GM21390 (cell line): ENCODE results near the gene INPP4A.

Experiments
- ATAC-seq: cut with Tn5 transposase; IDR thresholded peaks from one replicate; pipeline ENCODE4 v1.9.1; 2021; ENCODE audit not compliant: unreplicated experiment

The INPP4A gene

GRCh38 chr2:98558852-98559530 lies 114.3 kb downstream of the INPP4A start:
- ATAC-seq: no peak

DNA sequence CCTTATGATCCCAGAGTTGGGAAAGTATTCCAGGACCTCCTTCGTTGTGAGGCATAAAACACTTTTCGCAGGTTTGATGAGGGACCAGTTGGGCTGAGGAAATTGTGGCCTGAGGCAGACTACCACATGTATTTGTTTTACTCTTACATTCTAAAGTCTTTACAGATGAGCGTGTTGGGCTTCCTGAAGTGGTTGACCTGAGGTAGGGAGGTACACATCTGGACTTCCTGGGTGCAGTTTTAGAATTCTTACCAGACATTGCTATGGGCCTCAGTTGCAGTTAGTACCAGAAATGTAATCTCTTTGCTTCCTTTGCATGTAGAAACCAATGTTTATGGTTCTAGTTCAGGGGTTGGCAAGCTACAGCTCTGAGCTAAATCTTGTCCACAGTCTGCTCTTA lies 114.9 kb downstream of the INPP4A start:
- no peak for ATAC-seq

DNA sequence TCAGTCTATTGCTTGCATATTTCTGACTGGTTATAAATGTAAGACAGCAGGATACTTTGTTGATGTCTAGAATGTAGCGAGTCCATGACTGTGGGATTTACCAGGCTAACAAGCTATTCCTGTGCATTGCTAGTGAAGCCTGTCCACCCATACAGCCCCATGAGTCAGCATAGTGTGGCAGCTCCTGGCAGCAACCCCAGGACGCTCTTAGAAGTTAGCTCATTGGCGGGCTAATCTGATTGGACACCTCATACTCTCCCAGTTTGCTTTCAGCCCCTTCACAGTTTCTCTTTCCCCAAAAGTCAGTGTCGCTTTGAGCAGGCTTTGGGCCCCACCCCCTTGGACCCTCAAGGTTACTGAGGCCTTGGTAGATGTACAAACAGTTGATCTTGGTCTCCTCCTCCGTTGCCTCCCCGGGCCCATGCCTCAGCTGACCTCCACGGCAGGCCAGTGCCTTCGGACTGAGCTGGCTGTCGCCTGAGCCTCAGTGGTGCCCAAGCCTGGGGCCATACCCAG lies 115.7 kb downstream of the INPP4A start:
- ATAC-seq: no peak

- ATAC-seq: no peak
Observed at GRCh38 chr2:98561018-98561417, 116.4 kb downstream of the INPP4A start.

GRCh38 chr2:98561902-98562695 lies 117.4 kb downstream of the INPP4A start:
- ATAC-seq: no peak

GRCh38 chr2:98563394-98563793 lies 118.7 kb downstream of the INPP4A start:
- ATAC-seq: no peak

DNA sequence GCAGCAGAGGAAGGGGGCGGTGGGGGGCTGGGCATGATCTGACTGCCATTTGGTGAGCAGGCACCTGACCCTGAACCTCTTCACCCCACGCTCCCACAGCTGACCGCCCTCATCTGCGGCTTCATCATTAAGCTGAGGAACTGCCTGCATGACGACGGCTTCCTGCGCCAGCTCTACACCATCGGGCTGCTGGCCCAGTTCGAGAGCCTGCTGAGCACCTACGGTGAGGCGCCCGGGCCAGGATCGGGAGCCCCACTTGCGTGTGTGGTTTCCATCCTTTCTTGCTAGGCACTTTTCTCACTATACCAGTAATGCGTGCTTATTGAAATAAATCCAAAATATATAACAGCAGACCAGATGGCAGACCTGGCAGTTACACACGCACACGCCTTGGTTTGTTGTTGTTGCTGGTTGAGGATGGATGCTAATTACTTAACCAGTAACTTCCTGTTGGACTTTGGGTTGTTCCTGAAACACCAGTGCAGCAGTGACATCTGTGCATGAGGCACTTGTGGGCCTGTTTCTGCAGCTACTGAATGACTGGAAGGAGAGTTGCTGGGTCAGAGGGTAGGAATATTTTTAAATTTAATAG lies 120.0 kb downstream of the INPP4A start:
- no peak for ATAC-seq

- no peak for ATAC-seq
Observed at GRCh38 chr2:98565286-98565860, 120.7 kb downstream of the INPP4A start.

DNA sequence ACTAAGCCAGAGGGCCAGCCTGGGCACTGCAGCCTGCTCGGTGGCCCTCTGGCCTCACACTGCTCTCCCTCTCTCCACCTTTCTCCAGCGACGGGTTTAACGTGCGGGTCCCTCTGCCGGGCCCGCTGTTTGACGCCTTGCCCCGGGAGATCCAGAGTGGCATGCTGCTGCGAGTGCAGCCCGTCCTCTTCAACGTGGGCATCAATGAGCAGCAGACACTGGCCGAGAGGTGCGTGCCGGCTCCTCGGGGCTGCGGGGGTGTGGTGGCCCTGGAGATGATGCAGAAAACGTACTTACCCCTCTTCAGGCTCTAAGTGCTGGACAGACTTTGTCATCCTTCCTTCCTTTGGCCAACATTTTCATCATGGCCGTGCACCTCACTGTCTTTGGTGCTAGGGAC lies 121.3 kb downstream of the INPP4A start:
- ATAC-seq: no peak

- ATAC-seq: no peak
Observed at GRCh38 chr2:98568161-98568956, 123.7 kb downstream of the INPP4A start.

- ATAC-seq: no peak
Observed at GRCh38 chr2:98569197-98569793, 124.6 kb downstream of the INPP4A start.

DNA sequence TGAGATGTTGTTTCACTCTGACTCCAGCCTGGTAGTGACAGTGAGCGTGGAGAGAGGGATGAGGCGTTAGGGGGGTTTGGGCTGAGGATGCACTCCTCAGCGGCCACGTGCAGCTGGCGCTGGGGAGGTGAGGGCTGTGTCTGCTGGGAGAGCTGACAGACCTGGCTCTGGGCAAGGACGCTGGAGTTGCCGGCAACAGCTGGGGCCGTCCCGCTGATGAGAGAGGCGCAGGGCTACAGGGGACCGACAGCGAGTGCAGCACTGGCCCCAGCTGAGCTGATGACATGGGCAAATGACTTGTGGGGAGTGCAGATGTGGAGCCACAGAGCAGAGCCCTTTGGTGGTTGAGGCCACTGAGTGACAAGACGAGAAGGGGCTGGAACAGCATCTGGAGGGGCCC lies 125.3 kb downstream of the INPP4A start:
- ATAC-seq: no peak

DNA sequence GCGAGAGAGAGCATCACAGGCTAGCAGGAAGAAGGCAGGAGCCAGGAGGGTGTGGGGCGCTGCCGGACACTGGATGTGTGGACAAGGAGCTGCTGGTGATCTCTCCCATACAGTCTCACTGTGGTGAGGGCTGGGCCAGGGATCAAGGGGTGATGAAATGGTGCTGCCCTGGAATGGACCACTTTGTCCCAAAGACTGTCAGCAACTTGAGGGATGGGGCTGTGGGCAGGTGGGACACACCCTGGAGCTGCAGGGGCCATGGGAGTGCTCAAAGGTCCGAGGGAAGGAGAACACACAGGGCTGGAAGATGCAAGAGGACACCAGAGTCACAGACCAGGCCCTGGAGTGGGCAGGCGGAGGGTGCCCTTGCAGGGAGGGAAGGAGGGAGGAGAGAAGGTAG lies 125.7 kb downstream of the INPP4A start:
- ATAC-seq: no peak

DNA sequence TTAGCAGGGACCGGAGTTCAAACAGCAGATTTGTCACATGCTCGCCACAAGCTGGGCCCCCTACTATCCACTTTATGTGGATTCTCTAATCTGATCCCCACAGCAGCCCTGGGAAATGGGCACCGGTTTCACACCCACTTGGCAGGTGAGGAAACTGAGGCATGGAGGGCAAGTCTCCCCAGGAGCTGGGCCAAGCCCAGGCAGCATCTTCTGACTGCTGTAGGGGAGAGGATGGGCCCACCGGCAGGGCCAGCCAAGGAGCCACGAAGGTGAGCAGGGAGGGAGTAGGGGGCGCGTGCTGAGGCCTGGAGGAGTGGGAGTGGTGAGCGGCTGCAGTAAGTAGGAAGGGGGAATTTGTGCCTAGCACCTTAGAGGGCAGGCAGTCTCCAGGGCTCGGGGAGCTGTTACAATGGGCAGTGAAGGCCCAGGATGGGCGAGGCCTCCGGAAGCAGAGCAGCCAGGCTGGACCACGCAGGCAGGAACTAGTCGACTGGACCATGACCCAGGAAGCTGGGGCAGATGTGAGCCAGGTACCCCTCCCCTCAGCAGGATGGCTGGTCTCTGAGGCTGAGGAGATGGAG lies 126.6 kb downstream of the INPP4A start:
- no peak for ATAC-seq

DNA sequence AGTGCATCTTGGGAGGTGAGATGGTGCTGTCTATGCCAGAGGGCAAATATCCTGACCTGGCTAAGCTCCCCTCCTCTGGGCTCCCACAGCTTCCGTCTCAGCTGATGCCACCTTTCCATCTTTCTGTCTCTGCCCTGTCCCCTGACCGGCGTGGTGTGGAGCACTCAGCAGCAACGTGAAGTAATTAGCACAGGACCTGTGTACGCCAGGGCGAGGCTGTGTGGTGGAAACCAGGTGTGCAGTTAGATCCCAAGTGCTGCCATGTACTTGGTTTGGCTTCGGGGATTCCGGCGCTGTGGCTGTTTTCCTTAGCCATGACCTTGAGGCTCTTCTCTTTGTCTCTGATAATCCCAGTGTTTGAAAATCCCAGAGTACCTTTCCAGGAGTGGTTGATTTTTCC lies 127.1 kb downstream of the INPP4A start:
- no peak for ATAC-seq

- ATAC-seq: no peak
Observed at GRCh38 chr2:98572211-98572610, 127.6 kb downstream of the INPP4A start.

GRCh38 chr2:98572676-98573075 lies 128.0 kb downstream of the INPP4A start:
- no peak for ATAC-seq

DNA sequence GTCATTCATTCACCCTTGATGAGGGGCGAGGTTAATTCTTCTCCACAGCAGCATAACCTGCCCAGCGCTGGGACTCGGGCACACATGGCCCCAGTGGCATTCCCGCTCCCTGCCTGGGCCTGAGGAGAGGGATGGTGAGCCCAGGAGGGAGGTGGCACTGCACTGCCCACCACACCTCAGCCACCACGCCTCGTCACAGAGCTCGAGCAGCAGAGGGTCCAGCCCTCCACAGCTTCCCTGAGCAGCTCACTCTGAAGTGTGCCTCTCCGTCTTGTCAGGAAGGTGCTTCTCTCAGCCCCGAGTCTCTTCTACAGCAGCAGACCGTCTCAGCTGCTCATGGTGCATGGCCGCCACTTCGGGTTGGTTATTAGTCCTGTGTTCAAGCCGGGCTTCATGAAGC lies 128.8 kb downstream of the INPP4A start:
- no peak for ATAC-seq

DNA sequence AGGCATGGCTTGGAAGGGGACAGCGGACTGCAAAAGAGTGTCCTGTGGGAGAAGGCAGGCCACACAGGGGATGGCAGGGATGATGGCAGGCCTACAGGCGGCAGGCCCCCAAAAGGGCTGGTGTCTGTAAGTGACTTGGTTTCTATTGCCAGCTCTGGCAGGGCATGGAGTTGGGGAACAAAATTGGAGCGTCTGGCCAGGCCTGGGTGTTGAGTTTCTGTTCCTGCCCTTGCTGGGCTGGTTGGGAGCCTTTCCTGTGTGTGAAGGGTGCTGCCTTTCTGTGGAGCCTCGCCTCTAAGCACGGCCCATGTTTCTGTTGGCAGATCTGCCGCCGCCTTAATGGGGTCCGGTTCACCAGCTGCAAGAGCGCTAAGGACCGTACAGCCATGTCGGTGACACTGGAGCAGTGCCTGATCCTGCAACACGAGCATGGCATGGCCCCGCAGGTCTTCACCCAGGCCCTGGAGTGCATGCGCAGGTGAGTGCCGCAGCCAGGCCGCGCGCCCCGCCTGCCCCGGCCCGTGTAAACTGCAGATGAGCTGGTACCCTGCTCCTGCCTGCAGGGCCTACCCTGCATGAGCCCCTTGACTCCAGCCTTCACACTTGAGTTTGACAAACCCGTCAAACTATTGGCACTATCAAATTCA lies 132.1 kb downstream of the INPP4A start:
- ATAC-seq: no peak

- ATAC-seq: no peak
Observed at GRCh38 chr2:98577313-98577712, 132.7 kb downstream of the INPP4A start.
